ENCODE results near the gene GUK1.
"Not testable (repeated sequence)": the region's sequence is repeated elsewhere in the genome, so short reads cannot be mapped to it uniquely, and the experiment has no call there.

The GUK1 gene

DNA sequence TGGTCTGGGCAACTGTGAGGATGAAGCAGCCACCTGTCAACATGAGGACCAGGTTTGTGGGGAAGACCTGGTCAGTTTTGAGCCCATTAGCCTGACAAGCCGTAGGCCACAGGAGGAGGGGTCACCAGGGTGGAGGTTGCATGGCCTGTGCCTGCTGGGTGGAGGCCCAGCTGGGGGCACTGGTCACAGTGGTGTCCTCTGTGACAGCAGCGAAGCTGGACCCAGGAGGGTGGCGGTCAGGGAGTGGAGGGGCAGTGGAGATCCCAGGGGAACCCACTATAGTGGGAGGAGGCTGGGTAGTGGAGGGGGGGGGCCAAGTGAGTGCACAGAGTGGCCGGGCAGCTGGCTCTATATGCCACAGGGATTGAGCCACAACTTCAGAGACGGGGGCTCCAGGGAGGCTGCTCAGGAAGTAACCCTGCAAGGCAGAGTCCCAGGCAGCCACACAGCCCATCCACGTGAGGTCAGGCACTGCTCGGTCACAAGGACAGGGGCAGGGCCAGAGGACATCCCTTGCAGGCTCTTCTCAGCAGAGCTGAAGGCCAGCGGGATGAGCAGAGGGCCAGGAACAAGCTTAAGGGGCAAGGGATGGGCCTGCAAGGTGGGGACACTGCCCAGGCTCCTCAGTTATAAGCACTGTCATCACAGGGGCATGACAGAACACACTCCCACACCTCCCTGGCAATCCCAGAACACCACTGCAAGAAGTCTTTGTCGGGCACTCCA is 34.6 kb upstream of the GUK1 start:
- no peak for DNase-seq

DNA sequence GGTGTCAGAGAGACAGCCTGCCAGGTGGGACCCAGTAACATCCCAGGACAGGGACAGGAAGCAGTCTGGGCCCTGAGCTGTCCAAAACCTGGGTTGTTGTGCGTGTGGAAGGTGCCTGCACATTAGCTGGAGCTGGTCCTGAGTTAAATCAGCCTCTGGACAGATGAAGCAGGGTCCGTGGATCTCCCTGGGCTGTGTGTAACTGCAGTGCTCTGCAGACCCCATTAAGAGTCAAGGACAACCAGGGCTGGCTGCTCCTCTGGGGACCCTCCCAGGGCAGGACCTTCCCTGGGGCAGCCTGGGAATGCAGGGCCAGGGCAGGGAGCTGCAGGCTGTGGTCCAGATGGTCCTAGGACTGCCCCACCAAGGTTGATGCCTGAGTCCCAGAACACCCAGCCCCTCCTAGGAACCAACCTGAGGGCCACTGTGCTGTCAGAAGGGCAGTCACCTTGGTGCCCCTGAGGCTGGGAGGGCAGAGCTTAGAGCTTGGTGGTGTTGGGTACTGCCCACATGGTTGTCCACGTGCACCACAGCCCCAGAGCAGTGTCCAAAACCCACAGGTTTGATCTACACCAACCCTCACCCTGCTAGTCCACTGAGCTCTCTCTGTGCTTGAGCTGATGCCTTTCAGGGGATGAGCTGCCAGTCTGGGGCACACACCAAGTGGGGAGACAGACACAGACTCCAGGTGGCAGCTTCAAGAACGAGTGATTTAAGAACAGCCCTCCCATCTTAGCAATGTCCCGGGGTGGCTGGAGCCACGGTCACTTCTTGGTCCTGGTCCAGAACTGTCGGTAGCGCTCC is 33.9 kb upstream of the GUK1 start:
- DNase-seq, result no peak

DNA sequence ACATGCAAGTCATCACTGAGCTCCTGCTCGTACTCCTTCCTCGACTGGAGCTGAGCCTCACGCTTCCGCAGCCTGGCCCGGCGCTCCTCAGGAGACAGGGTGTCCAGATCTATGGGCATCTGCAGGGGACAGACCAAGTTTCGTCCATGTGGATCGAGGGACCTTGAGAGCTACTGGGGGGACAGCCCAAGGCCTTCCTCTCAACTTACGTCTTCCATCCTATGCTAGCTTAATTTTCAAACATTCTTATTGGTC is 33.4 kb upstream of the GUK1 start:
- no peak for DNase-seq

DNA sequence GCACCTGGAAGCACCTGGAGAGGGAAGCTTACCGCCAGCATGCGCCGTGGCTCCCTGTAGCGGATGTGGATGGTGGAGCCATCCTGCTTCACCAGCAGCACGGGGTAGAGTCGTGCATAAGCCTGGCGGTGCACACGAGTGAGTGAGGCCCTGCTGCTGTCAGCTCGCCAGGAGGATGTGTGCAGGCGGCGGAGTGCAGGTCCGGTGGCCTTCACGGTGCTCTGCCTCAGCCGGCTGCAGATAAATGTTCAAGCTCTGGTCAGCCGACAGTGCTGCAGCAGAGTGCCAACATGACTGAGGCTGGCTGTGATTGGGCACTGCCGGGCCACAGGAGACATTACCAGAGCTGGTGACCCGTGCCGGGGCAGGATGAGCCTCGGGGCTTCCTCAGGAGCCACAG is 32.4 kb upstream of the GUK1 start:
- DNase-seq, result no peak

DNA sequence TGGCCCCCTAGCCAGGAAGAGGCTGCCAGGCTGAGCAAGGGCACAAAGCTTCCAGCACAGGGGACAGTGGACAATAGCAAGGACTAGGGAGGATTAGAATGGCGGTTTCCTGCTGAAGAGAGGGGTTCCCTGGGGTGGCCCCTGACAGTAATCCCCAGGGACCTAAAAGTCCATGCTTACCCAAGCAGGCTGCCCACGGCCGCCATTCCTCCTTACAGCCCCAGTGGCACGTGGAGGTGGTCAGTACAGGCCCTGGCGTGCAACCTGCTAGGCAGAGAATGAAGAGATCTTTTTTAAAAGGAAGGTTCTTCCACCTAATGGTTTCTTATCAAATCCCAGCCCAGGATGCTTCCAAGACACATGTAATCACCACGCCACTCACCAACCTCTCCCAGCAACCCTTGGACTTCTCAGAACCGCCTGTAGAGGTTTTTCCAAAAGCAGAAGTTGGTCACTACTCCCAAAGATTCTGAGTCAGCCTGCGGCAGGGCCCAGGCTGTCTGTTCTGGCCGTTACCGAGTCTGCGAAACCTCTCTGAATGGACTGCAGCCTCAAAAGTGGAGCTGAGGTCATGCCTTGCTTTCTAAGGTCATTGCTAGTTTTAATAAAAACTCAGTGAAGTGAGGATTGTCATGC is 31.9 kb upstream of the GUK1 start:
- no peak for DNase-seq

DNA sequence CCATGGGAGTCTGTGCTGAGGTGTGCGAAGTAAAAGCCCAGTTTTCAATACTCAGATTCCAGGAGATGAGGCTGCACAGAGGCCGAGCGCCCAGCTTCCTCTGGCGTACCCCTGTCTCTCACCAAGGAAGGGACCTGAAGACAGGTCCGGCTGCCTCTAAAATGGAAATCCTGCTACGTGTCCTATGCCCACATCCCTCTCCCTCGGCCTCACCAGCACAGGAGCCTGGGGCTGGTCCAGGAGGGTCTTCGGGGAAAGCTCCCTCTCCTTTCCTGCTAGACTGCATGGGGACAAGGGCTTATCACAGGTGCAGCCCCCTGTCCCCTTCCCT is 31.4 kb upstream of the GUK1 start:
- DNase-seq, result no peak

DNA sequence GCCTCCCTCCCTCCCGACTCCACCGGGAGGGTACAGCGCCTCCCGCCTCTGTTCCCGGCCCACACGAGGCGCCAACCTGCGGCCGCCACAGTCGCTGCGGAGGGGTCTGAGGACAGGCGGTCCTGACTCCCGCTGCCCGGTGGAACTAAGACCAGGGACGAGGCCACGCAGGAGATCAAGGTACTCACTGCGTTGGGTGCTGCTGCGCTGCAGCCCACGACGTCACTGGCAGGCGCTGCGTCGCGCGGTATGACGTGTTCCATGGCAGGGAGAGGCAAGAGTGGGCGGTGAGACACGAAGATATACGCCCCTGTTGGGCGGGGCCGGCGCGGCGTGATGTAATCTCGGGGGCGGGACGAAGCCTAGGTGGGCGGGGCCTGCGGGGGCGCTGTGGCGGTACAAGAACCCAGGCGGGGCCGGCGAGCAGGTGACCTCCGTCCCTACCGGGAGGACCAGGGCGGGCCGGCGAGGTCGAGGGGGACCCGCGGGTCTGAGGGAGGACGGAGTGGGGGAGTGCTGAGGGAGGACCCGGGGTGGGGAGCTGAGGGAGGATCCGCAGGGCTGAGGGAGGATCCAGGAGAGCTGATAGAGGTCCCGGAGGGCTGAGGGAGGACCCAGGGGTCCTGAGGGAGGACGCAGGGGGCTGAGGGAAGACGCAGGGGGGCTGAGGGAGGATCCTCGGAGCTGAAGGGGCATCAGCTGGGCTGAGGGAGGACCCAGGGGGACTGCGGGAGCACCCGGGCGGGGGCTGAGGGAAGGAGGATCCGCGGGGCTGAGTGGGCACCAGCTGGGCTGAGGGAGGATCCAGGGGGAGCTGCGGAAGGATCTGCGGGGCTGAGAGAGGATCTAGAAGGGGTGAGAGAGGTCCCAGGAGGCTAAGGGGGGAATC is 30.8 kb upstream of the GUK1 start, which contains the start of gene MRPL55:
TSS of gene MRPL55 (minus strand) at position 227 of the 889 bp plus-strand sequence. CDS start 1,039 bp downstream, outside the sequence.
- peak; percentile 99 for DNase-seq

DNA sequence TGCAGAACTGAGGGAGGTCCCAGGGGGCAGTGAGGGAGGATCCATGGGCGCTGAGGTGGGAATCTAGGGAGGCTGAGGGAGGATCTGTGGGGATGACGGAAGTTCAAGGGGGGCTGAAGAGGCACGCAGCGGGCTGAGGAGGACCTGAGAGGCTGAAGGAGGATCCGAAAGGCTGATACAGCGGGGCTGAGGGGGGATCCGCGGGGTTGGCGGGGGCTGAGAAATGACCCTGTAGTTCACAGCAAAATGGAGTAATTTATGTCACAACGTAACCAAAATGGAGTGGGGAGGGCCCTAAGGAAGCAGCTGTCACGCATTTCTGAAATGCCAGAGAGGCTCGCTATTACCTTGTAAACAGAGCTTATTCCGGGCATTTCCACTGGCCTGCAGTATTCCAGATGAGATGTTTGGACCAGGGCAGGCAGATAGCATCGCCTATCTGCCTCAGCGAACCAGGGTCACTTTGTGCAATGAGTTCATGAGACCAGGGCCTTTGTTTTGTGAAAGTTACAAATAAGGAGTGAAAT is 30.1 kb upstream of the GUK1 start:
- DNase-seq, result peak; percentile 77

DNA sequence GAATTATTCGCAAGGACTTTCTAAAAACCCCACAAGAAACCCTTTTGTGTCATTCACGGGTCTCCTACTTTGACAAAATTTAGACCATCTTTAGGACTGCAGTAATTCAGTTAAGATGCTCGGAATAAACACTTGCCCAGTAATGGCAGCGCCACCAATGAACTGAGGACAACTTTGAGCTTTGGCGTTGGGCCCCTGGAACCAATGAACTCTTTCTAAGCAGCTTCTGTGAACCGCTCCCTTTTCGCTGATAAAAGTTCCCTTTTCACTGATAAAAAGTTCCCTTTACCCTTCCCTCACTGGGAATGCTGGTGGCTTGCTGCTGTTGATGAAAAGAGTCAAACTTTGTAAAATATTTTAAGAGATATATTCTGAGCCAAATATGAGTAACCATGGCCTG is 29.5 kb upstream of the GUK1 start:
- DNase-seq, result no peak

DNA sequence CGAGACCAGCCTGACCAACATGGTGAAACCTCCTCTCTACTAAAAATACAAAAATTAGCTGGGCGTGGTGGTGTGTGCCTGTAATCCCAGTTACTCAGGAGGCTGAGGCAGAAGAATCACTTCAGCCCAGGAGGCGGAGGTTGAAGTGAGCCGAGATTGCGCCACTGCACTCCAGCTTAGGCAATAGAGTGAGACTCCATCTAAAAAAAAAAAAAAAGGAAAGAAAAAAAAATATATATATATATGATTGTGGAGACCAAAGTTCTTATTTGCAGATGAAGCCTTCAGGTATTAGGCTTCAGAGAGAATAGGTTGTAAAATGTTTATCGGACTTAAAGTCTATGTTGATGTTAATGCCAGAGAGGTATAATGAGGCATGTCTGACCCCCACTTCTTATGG is 28.8 kb upstream of the GUK1 start:
- not testable (repeated sequence) for DNase-seq

DNA sequence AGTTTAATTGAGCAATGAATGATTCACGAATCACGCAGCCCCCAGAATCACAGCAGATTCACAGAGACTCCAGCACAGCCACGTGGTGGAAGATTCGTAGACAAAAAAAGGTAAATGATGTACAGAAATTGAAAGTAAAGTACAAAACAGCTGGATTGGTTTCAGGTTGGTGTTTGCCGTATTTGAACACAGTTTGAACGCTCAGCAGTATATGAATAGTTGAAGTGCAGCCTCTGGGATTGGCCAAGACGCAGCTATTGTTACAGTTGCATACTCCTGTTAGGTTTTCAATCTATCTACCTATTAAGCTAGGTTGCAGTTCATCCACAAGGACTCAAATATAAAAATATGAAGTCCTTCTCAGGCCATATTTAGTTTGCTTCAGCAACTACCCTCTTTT is 27.9 kb upstream of the GUK1 start:
- DNase-seq, result no peak

DNA sequence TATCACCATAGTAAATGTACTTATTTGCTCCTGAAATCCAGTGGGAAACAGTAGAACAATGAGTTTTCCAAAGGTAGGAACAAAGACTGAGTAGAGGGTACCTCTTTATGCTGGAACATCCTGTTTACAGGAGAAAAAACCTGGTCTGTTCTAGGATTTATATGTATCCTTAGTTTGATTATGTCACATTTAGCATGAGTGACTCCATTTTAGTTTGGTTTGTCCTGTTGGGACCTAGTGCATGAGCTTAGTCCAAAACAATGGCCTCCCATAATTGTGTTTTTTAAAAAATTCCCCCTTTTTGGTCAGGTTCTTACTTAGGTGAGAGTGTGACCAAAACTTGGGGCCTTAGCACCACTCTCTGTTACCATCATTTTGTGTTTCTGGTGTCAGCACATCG is 27.5 kb upstream of the GUK1 start:
- no peak for DNase-seq

DNA sequence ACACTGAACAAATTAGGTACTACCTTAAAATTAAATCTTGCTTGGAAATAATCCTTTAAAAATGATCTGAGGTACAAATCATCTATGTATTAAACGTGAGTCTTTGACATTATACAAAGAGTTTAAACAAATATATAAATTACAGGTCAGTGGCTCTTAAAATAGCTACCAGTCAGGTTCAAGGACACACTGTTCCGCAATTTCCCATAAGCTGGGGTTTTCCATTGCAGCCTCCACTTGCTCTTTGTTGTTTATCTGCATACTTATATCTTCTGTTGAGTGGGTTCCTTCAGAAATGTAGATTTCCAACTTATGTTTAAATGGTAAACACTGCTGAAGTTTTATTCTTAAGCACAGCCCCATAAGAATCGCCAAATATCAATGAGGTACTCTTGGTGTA is 25.3 kb upstream of the GUK1 start:
- DNase-seq, result no peak

DNA sequence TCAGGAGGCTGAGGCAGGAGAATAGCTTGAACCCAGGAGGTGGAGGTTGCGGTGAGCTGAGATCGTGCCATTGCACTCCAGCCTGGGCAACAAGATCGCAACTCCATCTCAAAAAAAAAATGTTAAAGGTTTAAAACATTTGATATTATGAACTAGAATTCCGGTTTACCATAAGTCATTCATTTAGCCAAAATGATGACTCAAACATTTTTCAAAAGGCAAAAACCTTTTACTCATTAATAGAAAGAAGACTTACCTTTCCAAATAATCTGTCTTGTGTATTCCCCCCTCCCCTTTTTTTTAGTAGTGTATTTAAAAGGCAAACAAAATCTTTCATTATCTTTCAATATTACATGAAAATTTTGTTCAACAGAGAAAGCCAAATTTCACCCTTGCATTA is 22.7 kb upstream of the GUK1 start:
- DNase-seq, result no peak

DNA sequence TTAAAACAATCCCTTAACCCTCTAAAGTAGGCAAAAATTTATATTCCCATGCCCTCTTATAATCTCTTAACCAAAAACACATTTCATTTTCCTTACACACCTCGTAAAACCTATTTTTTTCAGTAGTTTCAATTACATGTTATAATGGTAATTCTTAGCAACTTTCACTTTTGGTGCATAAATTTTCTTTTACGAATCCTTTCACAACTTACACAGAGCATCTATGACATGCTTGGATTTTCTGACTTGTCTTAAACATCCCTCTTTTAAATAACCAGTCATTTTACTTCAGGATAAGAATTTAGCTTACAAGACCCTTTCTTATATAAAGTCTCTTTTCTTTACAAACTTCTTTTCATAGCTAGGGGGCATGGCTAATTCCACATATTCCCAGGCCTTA is 22.0 kb upstream of the GUK1 start:
- DNase-seq, result no peak

DNA sequence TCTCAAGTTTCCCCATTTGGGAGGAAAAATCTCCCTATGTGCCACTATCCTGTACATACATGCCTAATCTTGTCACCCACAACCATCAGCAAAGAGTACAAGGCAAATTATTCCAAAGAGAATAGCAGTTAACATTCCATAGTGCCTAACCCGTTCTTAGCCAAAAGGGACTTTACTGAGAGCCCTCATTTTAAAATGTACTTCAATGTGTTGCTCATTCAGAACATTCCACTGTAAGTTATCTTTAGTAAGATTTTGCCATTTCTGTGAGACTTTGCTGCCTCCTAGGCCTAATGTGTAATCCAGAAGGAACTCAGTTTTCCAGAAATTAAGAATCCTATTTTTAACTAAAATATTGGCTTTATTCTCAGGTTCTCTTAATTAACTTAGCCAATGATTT is 19.7 kb upstream of the GUK1 start:
- no peak for DNase-seq

DNA sequence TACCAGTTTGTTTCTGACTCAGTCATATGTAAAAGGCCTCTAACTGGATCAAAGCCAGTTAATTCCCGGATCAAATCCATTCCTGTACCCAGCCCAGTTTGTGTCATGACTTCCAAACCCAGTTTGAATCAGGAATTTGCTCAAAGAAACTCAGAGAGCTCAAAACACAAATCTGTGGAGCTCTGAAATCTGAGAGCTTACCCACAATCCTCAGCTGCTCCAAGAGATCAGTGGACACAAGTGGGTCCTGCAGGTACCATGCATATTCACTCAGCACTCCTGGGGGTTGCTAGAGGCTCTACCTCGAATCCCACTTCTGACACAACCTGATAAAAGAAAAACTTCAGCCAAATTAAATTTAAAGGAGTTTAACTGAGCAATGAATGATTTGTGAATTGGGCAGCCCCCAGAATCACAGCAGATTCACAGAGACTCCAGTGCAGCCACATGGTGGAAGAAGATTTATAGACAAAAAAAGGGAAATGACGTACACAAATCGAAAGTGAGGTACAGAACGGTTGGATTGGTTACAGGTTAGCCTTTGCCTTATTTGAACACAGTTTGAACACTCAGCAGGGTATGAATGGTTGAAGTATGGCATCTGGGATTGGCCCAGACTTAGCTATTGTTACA is 19.1 kb upstream of the GUK1 start:
- DNase-seq, result no peak

DNA sequence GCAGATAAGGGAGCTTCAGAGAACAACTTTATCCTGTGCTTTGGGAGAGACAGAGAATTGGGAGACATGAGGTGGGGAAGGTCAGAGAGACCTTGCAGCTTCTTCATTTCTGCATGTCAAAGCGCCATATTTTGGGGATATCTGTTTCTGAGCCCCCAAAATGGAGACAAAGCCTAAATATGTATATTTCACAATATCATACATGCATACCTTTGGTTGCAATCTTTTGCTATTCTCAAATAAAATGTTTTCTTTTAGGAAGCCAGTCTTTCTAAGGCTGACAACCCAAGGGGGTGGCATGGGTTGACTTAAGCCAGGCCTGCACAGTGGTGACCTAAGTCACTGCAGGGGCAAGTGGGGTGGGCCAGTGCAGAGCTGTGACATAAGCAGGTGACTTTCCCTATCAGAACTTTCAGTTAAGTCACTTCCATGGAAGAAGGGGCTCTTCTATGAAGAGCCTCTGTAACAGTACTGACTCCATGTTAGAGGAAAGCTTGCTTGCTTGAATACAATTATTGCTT is 17.1 kb upstream of the GUK1 start:
- no peak for DNase-seq

DNA sequence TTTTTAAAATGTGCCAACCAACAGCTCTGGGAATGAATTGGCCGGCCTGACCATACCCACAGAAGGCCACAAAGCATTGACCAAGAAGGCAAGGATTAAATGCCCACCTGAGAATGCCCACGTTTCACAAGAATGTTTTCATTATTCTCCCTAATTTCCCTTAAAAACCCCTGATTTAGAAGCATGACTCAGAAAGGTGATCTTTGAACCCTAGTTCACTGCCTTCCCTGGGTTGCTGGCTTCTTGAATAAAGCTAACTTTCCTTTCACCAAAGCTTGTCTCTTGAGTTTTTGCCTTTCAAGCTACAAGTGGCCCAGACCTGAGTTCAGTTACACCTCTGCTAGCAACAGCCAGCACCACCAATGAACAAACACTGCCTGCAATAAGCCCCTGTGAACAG is 16.6 kb upstream of the GUK1 start:
- DNase-seq, result no peak

DNA sequence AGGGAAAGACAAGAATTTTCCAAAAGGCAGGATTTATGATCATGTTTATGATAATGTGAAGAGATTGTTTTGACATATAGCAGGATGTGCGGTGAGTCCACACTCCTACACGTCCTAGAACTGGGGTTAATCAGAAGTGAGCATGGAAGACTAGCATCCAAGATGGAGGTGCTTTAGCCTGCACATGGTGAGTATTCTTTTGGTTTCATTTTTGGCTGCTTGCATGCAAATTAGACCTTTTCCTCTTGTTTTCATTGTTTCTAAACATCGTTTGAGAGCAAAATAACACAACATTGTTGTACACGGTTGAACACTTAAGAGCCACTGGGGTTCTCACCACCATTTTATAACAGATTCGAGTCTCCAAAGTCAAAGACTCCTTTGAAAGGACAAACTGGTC is 14.9 kb upstream of the GUK1 start:
- DNase-seq, result no peak

DNA sequence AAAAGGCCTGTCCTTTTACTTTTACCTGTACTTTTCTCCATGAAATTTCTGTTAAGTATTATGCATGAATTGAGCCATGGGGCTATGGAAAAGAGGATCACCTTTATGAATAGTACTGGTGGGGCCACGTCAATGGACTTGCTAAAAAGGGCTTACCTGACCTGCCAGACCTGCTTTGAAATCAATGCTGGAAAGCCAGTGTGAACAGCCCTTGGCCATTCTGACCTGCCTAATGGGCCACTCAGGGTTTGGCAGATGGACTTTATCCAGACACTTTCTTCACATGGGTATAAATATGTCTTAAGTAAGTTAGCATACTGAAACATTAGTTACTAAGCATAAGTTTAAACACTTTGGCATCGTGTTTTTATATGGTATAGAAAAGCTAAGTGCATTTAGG is 8.3 kb upstream of the GUK1 start:
- DNase-seq, result peak; percentile 61

DNA sequence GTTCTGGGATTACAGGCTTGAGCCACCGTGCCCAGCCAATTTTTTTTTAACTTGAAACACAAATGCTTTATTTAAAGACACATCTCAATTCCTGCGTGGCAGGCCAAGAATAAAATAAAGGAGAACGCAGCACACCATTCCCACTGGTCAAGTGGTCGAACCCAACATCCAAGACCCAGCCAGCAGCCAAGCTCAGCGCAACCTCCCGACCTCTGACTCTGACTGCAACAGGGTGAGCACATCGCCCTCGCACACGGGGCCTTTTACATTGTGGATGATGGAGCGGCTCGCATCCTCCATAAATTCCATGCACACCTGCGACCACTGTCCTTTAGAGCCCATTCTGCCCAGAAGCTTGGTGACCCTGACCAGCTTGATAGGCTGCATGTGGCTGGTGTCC is 5.5 kb upstream of the GUK1 start:
- DNase-seq, result no peak

DNA sequence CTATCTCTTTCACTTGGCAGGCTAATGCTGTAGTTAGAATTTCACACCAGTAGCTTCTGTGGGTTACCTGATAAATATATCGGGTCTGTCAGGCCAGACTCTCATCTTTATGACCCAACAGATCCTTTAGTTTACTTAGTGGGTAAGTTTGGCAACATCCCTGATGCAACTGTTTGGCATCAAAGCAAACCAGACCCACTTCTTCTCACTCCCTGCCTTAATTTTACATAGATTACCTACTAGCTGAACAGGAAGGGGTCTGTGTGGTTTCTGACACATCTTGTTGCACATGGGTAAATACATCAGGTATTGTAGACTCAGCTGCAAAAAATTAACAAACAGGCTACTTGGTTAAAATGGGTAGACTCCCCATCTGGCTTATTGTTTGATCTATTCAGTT is 3.2 kb upstream of the GUK1 start:
- DNase-seq, result no peak
